Measurements from ENCODE around the gene SF1.

DNA sequence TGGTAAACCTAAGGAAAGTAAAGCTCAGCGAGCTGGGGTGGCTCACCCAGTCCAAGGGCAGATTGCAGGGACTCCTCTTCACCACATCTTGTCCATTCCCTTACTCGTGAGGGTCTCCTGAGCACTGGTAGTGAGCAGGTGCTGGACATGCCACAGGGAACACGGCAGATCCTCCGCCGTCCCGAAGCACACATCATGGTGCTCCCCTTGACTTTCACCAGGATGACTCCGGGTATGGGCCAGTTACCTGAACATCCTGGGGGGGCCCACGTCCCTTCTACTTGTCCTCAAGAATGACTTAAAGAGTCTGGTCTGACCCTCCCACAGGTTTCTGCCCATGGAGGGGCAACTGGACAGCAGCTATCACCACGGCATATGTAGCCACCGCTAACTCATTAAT, 8.0 kb upstream of the SF1 start:
- TF ChIP-seq, protein P1, sequence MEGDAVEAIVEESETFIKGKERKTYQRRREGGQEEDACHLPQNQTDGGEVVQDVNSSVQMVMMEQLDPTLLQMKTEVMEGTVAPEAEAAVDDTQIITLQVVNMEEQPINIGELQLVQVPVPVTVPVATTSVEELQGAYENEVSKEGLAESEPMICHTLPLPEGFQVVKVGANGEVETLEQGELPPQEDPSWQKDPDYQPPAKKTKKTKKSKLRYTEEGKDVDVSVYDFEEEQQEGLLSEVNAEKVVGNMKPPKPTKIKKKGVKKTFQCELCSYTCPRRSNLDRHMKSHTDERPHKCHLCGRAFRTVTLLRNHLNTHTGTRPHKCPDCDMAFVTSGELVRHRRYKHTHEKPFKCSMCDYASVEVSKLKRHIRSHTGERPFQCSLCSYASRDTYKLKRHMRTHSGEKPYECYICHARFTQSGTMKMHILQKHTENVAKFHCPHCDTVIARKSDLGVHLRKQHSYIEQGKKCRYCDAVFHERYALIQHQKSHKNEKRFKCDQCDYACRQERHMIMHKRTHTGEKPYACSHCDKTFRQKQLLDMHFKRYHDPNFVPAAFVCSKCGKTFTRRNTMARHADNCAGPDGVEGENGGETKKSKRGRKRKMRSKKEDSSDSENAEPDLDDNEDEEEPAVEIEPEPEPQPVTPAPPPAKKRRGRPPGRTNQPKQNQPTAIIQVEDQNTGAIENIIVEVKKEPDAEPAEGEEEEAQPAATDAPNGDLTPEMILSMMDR (IDR thresholded peaks at IDR 0.05) = no peak
- no peak for TF ChIP-seq POLR2A (IDR thresholded peaks at IDR 0.05)

All from adrenal gland (tissue), 5 donors.